OCI-LY7 (cell line): ENCODE data around the gene KBTBD7. TPM values are rescaled to one million over a fixed set of nuclear protein-coding genes. Genes with fewer than 3 reads are reported as not detected.

Experiments used
- BruUV-seq: library from RNA; stranded (reverse); fragments of 400-500 nt; replicated peaks from 2 replicates; lab custom pipeline; 2021; lab: Mats Ljungman, UMichigan
- CTCF ChIA-PET: fragments of 300-600 bp; sonication (Branson Sonifier 250); formaldehyde crosslinking; loops from one replicate; lab custom pipeline; 2022; ENCODE audit warnings: antibody characterized with exemption; ENCODE audit not compliant: unreplicated experiment; lab: Charles Lee
- POLR2A ChIA-PET: fragments of 300-600 bp; sonication (Branson Sonifier 250); formaldehyde crosslinking; loops from one replicate; lab custom pipeline; 2022; ENCODE audit warnings: antibody characterized with exemption; lab: Charles Lee
- DNase-seq: peaks from one replicate; pipeline ENCODE4 v3.0.0-alpha.2; 2015; ENCODE audit warnings: low spot score
- H2AFZ ChIP-seq: fragments of 200-600 bp; sonication (generic), shearing (Covaris generic); 2 replicates; pipeline ENCODE4 v1.6.1; 2014; ENCODE audit warnings: mild to moderate bottlenecking, antibody characterized with exemption, low read length, moderate library complexity
- H3K27ac ChIP-seq: fragments of 200-600 bp; sonication (generic); 2 replicates; pipeline ENCODE4 v1.5.1; 2014; ENCODE audit warnings: mixed run types, low read depth, mild to moderate bottlenecking, moderate library complexity, low read length, inconsistent platforms; ENCODE audit not compliant: poor library complexity, severe bottlenecking
- H3K36me3 ChIP-seq: fragments of 200-600 bp; sonication (generic); 2 replicates; pipeline ENCODE4 v1.6.1; 2014; ENCODE audit warnings: mild to moderate bottlenecking, antibody characterized with exemption, low read length, moderate library complexity, mixed read lengths; ENCODE audit not compliant: insufficient read depth
- H3K4me1 ChIP-seq: fragments of 200-600 bp; sonication (generic); 2 replicates; pipeline ENCODE4 v1.5.1; 2014; ENCODE audit warnings: mild to moderate bottlenecking, low read length; ENCODE audit not compliant: insufficient read depth, poor library complexity, severe bottlenecking
- H3K4me2 ChIP-seq: fragments of 200-600 bp; sonication (generic); 2 replicates; pipeline ENCODE4 v1.6.1; 2014; ENCODE audit warnings: mild to moderate bottlenecking, low read length
- H3K4me3 ChIP-seq: fragments of 200-600 bp; sonication (generic); 2 replicates; pipeline ENCODE4 v1.5.1; 2014; ENCODE audit warnings: mild to moderate bottlenecking, low read depth, low read length; ENCODE audit not compliant: poor library complexity, severe bottlenecking
- H3K79me2 ChIP-seq: fragments of 200-600 bp; sonication (generic); 2 replicates; pipeline ENCODE4 v1.6.1; 2016; ENCODE audit warnings: low read depth, mild to moderate bottlenecking, low read length, moderate library complexity, mixed read lengths; ENCODE audit not compliant: insufficient read depth
- H3K9me2 ChIP-seq: fragments of 200-600 bp; sonication (generic); 2 replicates; pipeline ENCODE4 v1.6.1; 2016; ENCODE audit warnings: mild to moderate bottlenecking, low read length, mixed read lengths; ENCODE audit not compliant: insufficient read depth
- H3K9me3 ChIP-seq: fragments of 200-600 bp; sonication (generic); 2 replicates; pipeline ENCODE4 v1.6.1; 2014; ENCODE audit warnings: mild to moderate bottlenecking, mixed run types, low read length, mixed read lengths
- H4K20me1 ChIP-seq: fragments of 200-600 bp; sonication (generic); 2 replicates; pipeline ENCODE4 v1.6.1; 2014; ENCODE audit warnings: mild to moderate bottlenecking, antibody characterized with exemption, low read length, moderate library complexity, mixed read lengths; ENCODE audit not compliant: insufficient read depth
- EZH2phosphoT487 ChIP-seq: fragments of 200-600 bp; sonication (generic); IDR thresholded peaks from 2 replicates; pipeline ENCODE4 v1.6.1; 2018; ENCODE audit warnings: low read depth, borderline replicate concordance, mild to moderate bottlenecking, mixed run types, antibody characterized with exemption, low read length, moderate library complexity, mixed read lengths
- intact Hi-C: fragments of 100-400 bp; cut with micrococcal nuclease; formaldehyde crosslinking; loops from one replicate; pipeline ENCODE4 v1.10.0; 2022; ENCODE audit not compliant: unreplicated experiment
- total RNA-seq, 2 experiments: library from RNA; depleted of rRNA in 1 of 2; stranded (reverse); fragments of >200 nt in 1 of 2; shearing (Covaris generic) in 1 of 2; gene quantifications; 2 replicates each; pipeline ENCODE4 v1.2.3, GENCODE V29; 2014 to 2022
- TF ChIP-seq, protein P1 (sequence below): fragments of 200-600 bp; sonication (generic); conservative IDR thresholded peaks from 2 replicates; pipeline ENCODE4 v1.5.1; 2014; ENCODE audit warnings: mild to moderate bottlenecking, antibody characterized with exemption, low read length, moderate library complexity, mixed read lengths

KBTBD7 gene
- total RNA-seq, 2 experiments from 2014 or later: 3.1 to 6.5 TPM

DNA sequence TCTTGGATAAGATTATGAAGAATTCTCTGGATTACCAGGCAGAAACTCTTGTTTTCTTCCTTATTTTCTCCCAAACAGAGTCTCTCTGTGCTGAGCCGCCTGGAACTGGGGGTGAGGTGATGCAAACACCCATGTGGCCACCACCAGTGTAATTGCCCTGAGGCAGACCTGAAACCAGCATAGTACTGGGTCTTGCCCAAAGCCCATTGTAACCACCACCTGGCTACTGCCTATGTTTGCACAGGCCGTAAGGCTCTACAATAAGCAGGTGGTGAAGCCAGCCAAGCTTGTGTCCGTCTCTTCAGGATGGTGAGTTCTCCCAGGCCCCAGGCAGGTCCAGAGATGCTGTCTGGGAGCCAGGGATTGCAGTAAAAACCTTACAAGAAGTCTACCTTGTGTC lies 18.9 kb upstream of the KBTBD7 start:
- no TSS peak for BruUV-seq

DNA sequence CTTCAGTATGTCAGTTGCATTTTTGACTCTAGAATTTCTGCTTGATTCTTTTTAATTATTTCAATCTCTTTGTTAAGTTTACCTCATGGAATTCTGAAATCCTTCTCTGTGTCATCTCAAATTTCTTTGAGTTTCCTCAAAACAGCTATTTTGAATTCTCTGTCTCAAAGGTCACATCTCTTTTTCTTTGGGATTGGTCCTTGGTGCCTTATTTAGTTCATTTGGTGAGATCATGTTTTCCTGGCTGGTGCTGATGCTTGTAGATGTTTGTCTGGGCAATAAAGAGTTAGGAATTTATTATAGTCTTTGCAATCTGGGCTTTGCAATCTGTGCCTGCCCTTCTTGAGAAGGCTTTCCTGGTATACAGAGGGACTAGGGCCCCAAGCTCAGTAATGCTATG lies 18.5 kb upstream of the KBTBD7 start:
- H2AFZ ChIP-seq: no peak overlapping the region
- ChIA-PET CTCF (no interaction called here), POLR2A (no interaction called here)

More for the DNA sequence above, 18.9 kb upstream of the KBTBD7 start:
- CTCF ChIA-PET: no interaction called here
- POLR2A ChIA-PET: no interaction called here
- no peaks in the 10 kb centered on the region for H3K9me2 ChIP-seq
- H4K20me1 ChIP-seq: no peaks in the 10 kb centered on the region
- no peak for DNase-seq
- no peaks in the 10 kb centered on the region for H3K79me2 ChIP-seq
- H3K4me2 ChIP-seq: no peak overlapping the region
- H3K4me3 ChIP-seq: no peak overlapping the region
- TF ChIP-seq, protein P1, sequence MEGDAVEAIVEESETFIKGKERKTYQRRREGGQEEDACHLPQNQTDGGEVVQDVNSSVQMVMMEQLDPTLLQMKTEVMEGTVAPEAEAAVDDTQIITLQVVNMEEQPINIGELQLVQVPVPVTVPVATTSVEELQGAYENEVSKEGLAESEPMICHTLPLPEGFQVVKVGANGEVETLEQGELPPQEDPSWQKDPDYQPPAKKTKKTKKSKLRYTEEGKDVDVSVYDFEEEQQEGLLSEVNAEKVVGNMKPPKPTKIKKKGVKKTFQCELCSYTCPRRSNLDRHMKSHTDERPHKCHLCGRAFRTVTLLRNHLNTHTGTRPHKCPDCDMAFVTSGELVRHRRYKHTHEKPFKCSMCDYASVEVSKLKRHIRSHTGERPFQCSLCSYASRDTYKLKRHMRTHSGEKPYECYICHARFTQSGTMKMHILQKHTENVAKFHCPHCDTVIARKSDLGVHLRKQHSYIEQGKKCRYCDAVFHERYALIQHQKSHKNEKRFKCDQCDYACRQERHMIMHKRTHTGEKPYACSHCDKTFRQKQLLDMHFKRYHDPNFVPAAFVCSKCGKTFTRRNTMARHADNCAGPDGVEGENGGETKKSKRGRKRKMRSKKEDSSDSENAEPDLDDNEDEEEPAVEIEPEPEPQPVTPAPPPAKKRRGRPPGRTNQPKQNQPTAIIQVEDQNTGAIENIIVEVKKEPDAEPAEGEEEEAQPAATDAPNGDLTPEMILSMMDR: no peak
- TF ChIP-seq EZH2phosphoT487: no peak
- no peaks in the 10 kb centered on the region for H3K4me1 ChIP-seq
- H3K9me3 ChIP-seq: peaks cover 10% of the 10 kb centered on the region; the same call in 1 of the 2 replicates
- no peak overlapping the region for H3K27ac ChIP-seq
- peaks cover 8% of the 10 kb centered on the region; the same call in 1 of the 2 replicates for H3K36me3 ChIP-seq
- H2AFZ ChIP-seq: no peak overlapping the region
- intact Hi-C loops: no loop called here

DNA sequence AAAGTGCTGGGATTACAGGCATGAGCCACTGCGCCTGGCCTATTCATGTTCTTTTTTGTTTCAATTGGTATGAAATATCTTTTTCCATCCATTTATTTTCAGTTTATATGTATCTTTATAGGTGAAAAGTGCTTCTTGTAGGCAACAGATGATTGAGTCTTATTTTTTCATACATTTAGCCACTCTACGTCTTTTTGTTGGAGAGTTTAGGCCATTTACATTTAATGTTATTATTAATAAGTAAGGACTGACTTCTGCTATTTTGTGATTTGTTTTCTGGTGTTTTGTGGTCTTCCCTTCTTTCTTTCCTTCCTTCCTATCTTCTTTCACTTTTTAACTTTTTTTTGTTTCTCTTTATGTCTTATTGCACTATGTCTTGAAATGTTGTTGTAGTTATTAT lies 16.7 kb upstream of the KBTBD7 start:
- Histone ChIP-seq H3K9me2 (no peaks in the 10 kb centered on the region), H3K79me2 (no peaks in the 10 kb centered on the region), H3K4me1 (no peaks in the 10 kb centered on the region), H3K4me2 (no peak overlapping the region), H3K9me3 (peaks cover 19% of the 10 kb centered on the region; the same call in 1 of the 2 replicates), H2AFZ (no peak overlapping the region), H3K4me3 (no peak overlapping the region), H3K36me3 (0 out of 2 replicates have a peak, but pooled peaks cover 3% of the 10 kb centered on the region), H3K27ac (no peak overlapping the region), H4K20me1 (no peaks in the 10 kb centered on the region)
- ChIA-PET POLR2A (no interaction called here), CTCF (no interaction called here)
- DNase-seq: no peak
- TF ChIP-seq, protein P1: no peak
- TF ChIP-seq EZH2phosphoT487: no peak
- no TSS peak for BruUV-seq
- intact Hi-C loops: no loop called here

More for the DNA sequence above, 18.5 kb upstream of the KBTBD7 start:
- TF ChIP-seq, protein P1: no peak
- no peak for TF ChIP-seq EZH2phosphoT487
- no peak overlapping the region for H3K4me3 ChIP-seq
- no peaks in the 10 kb centered on the region for H4K20me1 ChIP-seq
- no TSS peak for BruUV-seq
- no peaks in the 10 kb centered on the region for H3K4me1 ChIP-seq
- no peak for DNase-seq
- no peaks in the 10 kb centered on the region for H3K79me2 ChIP-seq
- intact Hi-C loops: no loop called here
- no peak overlapping the region for H3K4me2 ChIP-seq
- no peaks in the 10 kb centered on the region for H3K9me2 ChIP-seq
- no peak overlapping the region for H3K27ac ChIP-seq
- peaks cover 8% of the 10 kb centered on the region; the same call in 1 of the 2 replicates for H3K36me3 ChIP-seq
- H3K9me3 ChIP-seq: peaks cover 14% of the 10 kb centered on the region; the same call in 1 of the 2 replicates
